SIG-M5 treated with dmso at 0.1 percent for 504 hours (cell line): Measurements from ENCODE around the gene OBSL1.
A peak's percentile ranks its signal among the peaks of the same experiment; 100 is the strongest.

Experiments
- DNase-seq: peaks from one replicate; lab custom pipeline; 2025; ENCODE audit not compliant: unreplicated experiment; lab: John Stamatoyannopoulos, UW

Gene OBSL1

GRCh38 chr2:219536967-219537366 is 34.4 kb downstream of the OBSL1 start:
- no peak for DNase-seq

GRCh38 chr2:219536425-219536824 is 34.9 kb downstream of the OBSL1 start:
- DNase-seq, result no peak

- DNase-seq, result no peak
These were observed 37.2 kb downstream of the OBSL1 start for GRCh38 chr2:219533930-219534661.

- DNase-seq, result no peak
These were observed 39.0 kb downstream of the OBSL1 start for GRCh38 chr2:219532378-219532649.

- no peak for DNase-seq
These were observed 39.5 kb downstream of the OBSL1 start for GRCh38 chr2:219531639-219532377.

GRCh38 chr2:219530048-219530963 is 41.0 kb downstream of the OBSL1 start:
- DNase-seq, result peak; percentile 87

GRCh38 chr2:219527472-219527871 is 43.9 kb downstream of the OBSL1 start:
- no peak for DNase-seq

- DNase-seq, result no peak
These were observed 44.3 kb downstream of the OBSL1 start for GRCh38 chr2:219527076-219527394.

GRCh38 chr2:219526320-219527075 is 44.8 kb downstream of the OBSL1 start:
- no peak for DNase-seq

- no peak for DNase-seq
These were observed 45.7 kb downstream of the OBSL1 start for GRCh38 chr2:219525533-219526232.

- DNase-seq, result no peak
These were observed 46.5 kb downstream of the OBSL1 start for GRCh38 chr2:219524817-219525216.

- DNase-seq, result no peak
These were observed 48.2 kb downstream of the OBSL1 start for GRCh38 chr2:219523031-219523671.

GRCh38 chr2:219522111-219523030 is 49.0 kb downstream of the OBSL1 start:
- DNase-seq, result no peak

GRCh38 chr2:219521066-219521880 is 50.1 kb downstream of the OBSL1 start:
- peak; percentile 19 for DNase-seq

GRCh38 chr2:219520079-219520478 is 51.3 kb downstream of the OBSL1 start:
- no peak for DNase-seq

GRCh38 chr2:219519526-219519916 is 51.8 kb downstream of the OBSL1 start:
- DNase-seq, result no peak

- DNase-seq, result no peak
These were observed 53.2 kb downstream of the OBSL1 start for GRCh38 chr2:219517954-219518778.
